ENCODE measurements around the gene TXLNB.
A peak's percentile ranks its signal among the peaks of the same experiment; 100 is the strongest.
"Not testable (repeated sequence)": the region's sequence is repeated elsewhere in the genome, so short reads cannot be mapped to it uniquely, and the experiment has no call there.

TXLNB gene

GRCh38 chr6:139230391-139230840 is 61.4 kb downstream of the TXLNB start:
- DNase-seq, result no peak

DNA sequence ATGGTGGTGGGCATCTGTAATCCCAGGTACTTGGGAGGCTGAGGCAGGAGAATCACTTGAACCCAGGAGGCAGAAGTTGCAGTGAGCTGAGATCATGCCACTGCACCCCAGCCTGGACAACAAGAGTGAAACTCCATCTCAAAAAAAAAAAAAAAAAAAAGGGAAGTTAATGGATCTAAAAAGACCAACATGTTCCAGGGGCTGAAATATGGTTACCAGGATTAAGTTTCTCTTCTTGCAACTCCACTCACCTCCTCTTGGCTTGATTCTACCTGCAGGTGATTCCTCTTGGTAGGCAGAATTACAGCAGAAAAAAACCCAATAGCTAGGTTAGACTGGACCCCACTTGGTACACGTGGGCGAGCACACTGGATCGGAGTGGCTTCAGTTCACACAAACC is 63.4 kb downstream of the TXLNB start:
- DNase-seq, result not testable (repeated sequence)

- DNase-seq, result no peak
These were observed 72.1 kb downstream of the TXLNB start for GRCh38 chr6:139219746-139220145.

DNA sequence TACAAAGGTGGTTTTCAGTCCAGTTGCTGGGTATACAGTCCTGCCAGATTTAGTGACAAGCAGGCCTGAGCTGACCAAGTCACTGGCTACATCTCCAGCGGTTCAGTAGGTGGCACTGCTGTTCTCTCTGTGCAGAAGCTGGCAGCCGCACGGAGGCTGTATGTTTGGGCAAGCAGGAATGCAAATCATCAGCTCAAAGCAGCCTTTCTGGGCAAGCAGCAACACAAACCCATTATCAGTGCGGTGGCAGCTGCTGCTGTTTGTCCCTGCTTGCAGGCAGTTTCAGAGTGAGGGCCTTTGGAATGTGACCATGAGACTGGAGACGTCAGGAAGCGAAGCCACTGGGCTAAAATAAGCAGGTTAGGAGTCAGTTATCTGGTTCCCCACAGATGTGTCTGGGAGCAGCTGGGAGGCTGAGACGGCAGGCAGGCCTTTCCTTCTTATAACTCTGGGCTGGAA is 72.5 kb downstream of the TXLNB start:
- peak; percentile 63 for DNase-seq

DNA sequence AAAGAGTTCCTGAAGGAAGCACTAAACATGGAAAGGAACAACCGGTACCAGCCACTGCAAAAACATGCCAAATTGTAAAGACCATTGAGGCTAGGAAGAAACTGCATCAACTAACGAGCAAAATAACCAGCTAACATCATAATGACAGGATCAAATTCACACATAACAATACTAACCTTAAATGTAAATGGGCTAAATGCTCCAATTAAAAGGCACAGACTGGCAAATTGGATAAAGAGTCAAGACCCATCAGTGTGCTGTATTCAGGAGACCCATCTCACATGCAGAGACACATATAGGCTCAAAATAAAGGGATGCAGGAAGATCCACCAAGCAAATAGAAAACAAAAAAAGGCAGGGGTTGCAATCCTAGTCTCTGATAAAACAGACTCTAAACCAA is 79.3 kb downstream of the TXLNB start:
- not testable (repeated sequence) for DNase-seq

GRCh38 chr6:139210766-139211165 is 81.0 kb downstream of the TXLNB start:
- DNase-seq, result not testable (repeated sequence)

GRCh38 chr6:139205843-139206242 is 86.0 kb downstream of the TXLNB start:
- no peak for DNase-seq

DNA sequence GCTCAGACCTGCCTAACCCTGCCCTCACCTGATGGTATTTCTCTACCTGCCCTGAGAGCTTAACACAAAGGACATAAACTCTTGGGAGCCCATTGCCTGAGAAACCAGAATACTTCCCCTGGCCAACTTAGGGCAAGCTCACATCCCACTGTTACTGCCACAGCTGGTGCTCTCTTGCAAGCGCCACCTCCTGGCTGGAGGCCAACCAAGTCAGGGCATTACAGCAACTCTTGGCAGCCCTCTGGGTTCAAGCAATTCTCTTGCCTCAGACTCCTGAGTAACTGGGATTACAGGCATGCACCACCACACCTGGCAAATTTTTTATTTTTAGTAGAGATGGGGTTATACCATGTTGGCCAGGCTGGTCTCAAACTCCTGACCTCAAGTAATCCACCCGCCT is 86.8 kb downstream of the TXLNB start:
- no peak for DNase-seq

DNA sequence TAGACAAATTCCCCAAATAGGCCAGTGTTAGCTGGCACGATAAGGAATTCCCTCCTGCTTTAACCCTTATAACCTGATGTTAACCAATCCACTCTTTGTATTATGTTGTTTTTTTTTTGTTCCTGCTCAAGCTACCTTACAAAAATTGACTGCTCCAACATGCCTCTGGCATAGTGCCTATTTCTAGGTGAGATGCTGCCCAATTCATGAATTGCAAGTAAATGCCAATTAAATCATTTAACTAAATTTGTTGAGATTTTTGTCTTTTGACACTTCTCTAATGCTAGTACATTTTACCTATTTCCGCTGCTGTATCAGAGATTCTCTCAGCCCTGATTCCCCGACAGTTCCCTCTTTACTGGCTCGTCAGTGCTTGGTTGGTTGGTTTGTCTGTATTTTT is 90.4 kb downstream of the TXLNB start:
- DNase-seq, result no peak

DNA sequence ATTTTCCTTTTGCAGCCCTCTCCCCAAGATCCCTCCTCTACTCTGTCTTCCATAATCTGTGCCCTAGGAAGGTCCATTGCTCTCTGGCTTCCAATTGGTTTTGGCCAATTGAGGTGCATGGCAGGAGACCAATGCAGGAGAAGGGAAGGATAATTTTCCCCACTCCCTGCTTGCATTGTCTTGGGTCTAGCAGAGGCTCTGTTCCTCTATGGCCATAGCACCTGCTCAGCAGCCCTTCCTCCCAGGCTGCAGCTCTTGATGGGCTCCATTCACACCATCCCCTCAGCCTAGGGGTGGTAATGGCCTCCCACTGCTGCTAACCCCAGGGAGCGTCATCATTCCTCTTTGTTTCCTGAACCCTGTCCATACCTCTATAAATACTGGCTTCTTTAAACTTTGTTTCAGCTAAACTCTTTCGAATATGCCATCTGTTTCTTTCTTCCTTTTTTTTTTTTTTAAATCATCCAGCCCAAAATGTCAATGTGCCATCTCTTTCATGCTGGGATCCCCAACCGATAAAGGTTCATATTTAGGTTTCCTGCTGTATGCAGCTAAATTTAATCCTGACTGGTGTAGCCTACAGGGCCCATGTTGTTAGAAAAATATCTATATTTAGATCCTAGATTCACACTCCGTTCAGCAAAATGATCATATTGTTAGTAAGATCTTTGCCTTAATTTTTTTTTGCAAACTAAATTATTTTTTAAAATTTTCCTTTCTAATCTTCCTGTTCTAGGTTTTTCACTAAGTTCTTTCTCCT is 93.1 kb downstream of the TXLNB start:
- no peak for DNase-seq

DNA sequence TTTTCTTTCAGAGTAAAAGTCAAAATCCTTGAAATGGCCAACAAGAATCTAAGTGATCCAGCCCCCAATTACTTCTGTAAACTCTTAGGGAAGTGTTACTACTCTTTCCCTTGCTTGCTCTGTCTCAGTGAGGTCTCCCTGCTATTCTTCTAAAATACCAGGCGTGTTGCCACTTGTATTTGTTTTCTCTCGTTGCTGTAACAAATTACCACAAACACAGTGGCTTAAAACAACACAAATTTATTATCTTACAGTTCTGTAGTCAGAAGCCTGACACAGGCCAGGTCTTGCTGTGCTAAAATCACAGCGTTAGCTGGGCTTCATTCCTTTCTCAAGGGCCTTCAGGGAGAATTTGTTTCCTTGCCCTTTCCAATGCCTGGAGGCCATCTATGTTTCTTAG is 97.1 kb downstream of the TXLNB start:
- DNase-seq, result no peak

Measured in stimulated activated naive CD4-positive, alpha-beta T cell treated with Interleukin-2 at 50 U/mL for 16 hours (primary cell).